KG1 (cell line): Measurements from ENCODE around the gene NSRP1.
A peak's percentile ranks its signal among the peaks of the same experiment; 100 is the strongest.
"Not testable (repeated sequence)": the region's sequence is repeated elsewhere in the genome, so short reads cannot be mapped to it uniquely, and the experiment has no call there.

Experiments used
- DNase-seq: peaks from one replicate; lab custom pipeline; 2025; lab: John Stamatoyannopoulos, UW

NSRP1 gene

GRCh38 chr17:30116661-30117551 is at the start of gene NSRP1:
NSRP1 (plus strand) TSS chr17:30116816; CDS start chr17:30116844, 28 bp downstream.
- peak; percentile 83 for DNase-seq

GRCh38 chr17:30068465-30068864 is 48.2 kb upstream of the NSRP1 start:
- DNase-seq, result no peak

GRCh38 chr17:30074254-30074653 is 42.4 kb upstream of the NSRP1 start:
- no peak for DNase-seq

- DNase-seq, result no peak
Measured at GRCh38 chr17:30074730-30075129, 41.9 kb upstream of the NSRP1 start.

- DNase-seq, result no peak
Measured at GRCh38 chr17:30082773-30083172, 33.8 kb upstream of the NSRP1 start.

- no peak for DNase-seq
Measured at GRCh38 chr17:30084788-30085187, 31.8 kb upstream of the NSRP1 start.

GRCh38 chr17:30086896-30087295 is 29.7 kb upstream of the NSRP1 start:
- no peak for DNase-seq

- DNase-seq, result not testable (repeated sequence)
Measured at GRCh38 chr17:30087431-30087830, 29.2 kb upstream of the NSRP1 start.

GRCh38 chr17:30091121-30091670 is 25.4 kb upstream of the NSRP1 start:
- DNase-seq, result no peak

GRCh38 chr17:30091771-30092170 is 24.8 kb upstream of the NSRP1 start:
- DNase-seq, result no peak

- no peak for DNase-seq
Measured at GRCh38 chr17:30092886-30093285, 23.7 kb upstream of the NSRP1 start.

GRCh38 chr17:30093463-30094147 is 23.0 kb upstream of the NSRP1 start:
- DNase-seq, result peak; percentile 42

- no peak for DNase-seq
Measured at GRCh38 chr17:30095507-30096244, 20.9 kb upstream of the NSRP1 start.

- DNase-seq, result no peak
Measured at GRCh38 chr17:30101686-30102390, 14.8 kb upstream of the NSRP1 start.

GRCh38 chr17:30103921-30104320 is 12.7 kb upstream of the NSRP1 start:
- no peak for DNase-seq

- DNase-seq, result peak; percentile 87
Measured at GRCh38 chr17:30104575-30105339, 11.9 kb upstream of the NSRP1 start.

GRCh38 chr17:30112794-30113193 is 3.8 kb upstream of the NSRP1 start:
- DNase-seq, result no peak

GRCh38 chr17:30113213-30113612 is 3.4 kb upstream of the NSRP1 start:
- no peak for DNase-seq

- DNase-seq, result no peak
Measured at GRCh38 chr17:30116345-30116660, 313 bp upstream of the NSRP1 start.

- DNase-seq, result no peak
Measured at GRCh38 chr17:30117675-30118081, 1.1 kb downstream of the NSRP1 start.

- not testable (repeated sequence) for DNase-seq
Measured at GRCh38 chr17:30118635-30119034, 2.0 kb downstream of the NSRP1 start.
